ENCODE measurements around the gene PSMB11.

The PSMB11 gene

DNA sequence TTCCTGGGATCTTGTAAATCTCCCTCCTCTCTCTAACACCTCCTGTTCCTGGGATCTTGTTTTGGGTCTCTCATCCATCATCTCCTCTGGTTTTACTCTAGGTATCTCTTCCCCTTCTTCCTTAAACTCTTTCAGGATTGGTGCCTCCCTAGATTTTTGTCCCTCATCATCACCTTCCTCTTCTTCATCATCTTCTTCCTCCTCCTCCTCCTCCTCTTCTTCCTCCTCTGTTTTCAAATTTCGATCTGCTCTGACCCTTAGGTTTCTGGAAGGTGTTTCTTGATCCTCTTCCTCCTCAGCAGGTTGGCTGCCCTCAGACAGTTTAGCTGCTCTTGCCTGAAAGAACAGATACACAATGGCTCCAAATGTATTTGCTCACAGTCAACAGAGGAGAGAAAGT is 38.5 kb downstream of the PSMB11 start:
- TF ChIP-seq, protein P1, sequence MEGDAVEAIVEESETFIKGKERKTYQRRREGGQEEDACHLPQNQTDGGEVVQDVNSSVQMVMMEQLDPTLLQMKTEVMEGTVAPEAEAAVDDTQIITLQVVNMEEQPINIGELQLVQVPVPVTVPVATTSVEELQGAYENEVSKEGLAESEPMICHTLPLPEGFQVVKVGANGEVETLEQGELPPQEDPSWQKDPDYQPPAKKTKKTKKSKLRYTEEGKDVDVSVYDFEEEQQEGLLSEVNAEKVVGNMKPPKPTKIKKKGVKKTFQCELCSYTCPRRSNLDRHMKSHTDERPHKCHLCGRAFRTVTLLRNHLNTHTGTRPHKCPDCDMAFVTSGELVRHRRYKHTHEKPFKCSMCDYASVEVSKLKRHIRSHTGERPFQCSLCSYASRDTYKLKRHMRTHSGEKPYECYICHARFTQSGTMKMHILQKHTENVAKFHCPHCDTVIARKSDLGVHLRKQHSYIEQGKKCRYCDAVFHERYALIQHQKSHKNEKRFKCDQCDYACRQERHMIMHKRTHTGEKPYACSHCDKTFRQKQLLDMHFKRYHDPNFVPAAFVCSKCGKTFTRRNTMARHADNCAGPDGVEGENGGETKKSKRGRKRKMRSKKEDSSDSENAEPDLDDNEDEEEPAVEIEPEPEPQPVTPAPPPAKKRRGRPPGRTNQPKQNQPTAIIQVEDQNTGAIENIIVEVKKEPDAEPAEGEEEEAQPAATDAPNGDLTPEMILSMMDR (IDR thresholded peaks at IDR 0.05; ENCODE audit: low read depth, low read length): no peak
- no peak for DNase-seq (ENCODE audit: extremely low read depth, low read depth)

DNA sequence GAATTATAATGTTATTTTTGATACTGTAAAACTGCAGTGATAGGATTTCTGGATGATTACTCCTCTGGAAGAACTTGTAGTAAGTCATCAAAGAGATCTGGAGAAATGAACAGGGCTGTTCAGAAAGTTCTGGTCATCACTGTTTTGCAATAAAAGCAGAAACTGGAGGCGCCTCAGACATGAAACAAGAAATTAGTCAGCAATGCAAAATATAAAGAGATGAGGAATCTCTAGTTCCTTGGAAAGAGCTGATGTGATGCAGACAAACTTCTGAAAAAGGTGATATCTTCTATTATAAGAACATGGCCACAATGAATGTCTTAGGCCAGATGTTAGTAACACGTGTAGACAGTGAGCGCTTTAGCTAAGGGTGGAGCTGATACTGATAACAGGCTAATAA is 43.4 kb downstream of the PSMB11 start:
- TF ChIP-seq, protein P1 (IDR thresholded peaks at IDR 0.05; ENCODE audit: low read depth, low read length): no peak
- no peak for DNase-seq (ENCODE audit: extremely low read depth, low read depth)

DNA sequence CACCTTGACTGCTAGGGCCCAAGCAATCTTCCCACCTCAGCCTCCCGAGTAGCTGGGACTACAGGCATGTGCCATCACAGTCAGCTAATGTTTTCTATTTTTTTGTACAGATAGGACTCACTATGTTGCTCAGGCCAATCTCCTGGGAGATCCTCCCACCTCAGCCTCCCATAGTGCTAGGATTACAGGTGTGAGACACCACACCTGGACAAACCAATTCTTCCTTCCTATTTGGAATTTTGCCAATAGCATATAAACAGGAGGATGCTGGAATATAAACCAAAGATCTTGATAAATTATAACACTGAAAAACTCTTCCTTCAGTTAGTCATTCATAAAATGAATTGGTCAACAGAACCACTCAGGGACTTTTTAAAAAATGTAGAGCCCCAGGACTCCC is 44.6 kb downstream of the PSMB11 start:
- DNase-seq (ENCODE audit: extremely low read depth, low read depth): no peak
- TF ChIP-seq, protein P1 (IDR thresholded peaks at IDR 0.05; ENCODE audit: low read depth, low read length): no peak

DNA sequence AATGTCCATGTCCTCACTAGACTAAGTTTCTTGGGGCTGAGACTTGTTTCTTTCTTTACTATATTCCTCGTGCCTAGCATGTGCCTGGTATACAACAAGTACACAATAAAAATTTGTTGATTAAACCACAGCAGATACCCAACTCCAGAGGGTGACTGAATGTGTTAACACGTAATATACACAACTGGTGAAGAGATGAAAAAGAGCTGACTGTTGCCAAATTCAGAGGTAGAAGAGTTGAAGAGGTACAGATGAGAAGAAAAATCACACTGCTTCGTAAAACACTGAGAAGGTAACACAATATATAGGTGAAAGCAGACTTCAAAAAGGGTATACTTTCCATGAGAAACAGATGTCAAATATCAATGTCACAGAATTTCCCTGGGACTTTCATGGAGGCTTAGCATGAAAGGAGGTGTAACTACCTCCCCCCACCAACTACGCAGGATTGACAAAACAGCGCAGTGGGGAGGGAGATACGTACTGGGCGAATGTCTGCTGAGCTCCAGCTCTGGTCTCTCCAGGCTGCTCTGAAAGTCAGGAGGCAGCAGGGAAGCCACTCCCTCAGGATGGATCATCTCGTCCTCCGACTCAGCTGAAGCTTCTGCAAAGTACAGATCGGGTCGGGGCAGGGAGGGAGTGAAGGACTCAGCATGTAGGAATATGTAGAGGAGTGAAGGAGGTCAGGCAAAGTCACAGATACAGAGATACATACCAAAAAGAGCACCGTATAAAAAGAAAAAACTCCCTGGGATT is 47.7 kb downstream of the PSMB11 start:
- DNase-seq (ENCODE audit: extremely low read depth, low read depth): no peak
- TF ChIP-seq, protein P1 (IDR thresholded peaks at IDR 0.05; ENCODE audit: low read depth, low read length): no peak

DNA sequence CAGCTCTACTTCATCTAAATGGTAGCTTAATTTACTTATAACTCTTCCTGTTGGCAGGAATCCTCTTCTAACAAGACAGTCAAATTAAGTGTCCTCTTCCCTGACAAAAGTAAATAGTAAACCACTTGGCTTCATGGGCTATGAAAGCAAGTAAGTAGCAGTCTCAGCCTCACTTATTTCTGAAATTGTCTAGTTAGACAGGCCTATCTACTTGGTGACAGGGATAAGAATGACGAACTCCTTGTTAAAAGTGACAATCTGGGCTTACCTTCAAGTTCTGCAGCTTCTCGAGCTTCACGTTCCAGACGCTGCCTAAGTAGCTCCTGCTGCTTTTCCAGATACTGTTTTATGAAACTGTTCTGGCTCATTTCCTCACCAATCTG is 48.2 kb downstream of the PSMB11 start:
- TF ChIP-seq, protein P1 (IDR thresholded peaks at IDR 0.05; ENCODE audit: low read depth, low read length): no peak
- DNase-seq (ENCODE audit: extremely low read depth, low read depth): no peak

DNA sequence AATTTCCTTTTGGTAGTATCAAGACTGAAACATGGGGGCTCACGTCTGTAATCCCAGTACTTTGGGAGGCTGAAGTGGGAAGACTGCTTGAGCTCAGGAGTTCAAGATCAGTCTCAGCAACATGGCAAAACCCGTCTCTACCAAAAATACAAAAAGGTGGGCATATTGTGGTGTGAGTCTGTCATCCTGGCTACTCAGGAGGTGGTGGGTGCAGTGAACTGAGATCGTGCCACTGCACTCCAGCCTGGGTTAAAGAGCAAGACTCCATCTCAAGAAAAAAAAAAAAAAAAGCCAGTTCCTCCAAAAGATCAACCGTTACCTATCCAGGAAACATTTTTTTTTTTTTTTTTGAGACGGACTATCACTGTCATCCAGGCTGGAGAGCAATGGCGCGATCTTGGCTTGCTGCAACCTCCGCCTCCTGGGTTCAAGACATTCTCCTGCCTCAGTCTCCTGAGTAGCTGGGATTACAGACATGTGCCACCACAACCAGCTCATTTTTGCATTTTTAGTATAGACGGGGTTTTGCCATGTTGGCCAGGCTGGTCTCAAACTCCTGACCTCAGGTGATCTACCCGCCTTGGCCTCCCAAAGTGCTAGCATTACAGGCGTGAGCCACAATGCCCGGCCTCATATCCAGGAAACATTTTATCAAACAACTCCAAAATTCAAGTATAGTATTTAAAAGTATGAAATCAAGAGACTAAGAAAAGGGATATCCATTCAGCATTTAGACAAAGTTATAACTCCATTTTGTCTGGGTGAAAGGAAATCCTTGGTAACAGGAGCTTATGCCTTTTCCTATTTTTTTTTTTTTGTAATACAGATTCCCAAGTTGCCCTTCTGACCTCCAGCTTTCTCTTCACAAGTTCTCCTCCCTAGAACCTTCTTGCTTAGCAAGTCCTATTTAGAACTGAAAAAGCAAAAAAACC is 49.5 kb downstream of the PSMB11 start:
- DNase-seq (ENCODE audit: extremely low read depth, low read depth): no peak
- TF ChIP-seq, protein P1 (IDR thresholded peaks at IDR 0.05; ENCODE audit: low read depth, low read length): no peak

DNA sequence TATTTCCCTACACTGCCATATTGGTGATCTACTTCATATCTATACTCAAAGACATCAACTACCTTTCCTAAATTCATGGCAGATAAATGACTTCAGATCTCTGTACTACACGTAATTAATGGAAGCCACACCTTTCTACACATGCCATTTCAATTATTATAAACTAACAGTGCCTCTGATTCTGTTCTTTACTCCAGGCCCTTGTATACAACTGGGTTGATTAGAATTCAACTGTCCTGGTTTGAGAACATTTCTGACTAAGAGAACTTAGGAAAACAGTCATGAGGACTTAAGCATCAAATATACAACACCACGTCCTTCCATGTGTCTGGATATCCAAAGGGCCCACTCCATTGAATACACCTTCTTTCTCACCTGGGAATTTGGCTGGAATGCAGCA is 51.1 kb downstream of the PSMB11 start:
- TF ChIP-seq, protein P1 (IDR thresholded peaks at IDR 0.05; ENCODE audit: low read depth, low read length): no peak

More for the DNA sequence above, 51.1 kb downstream of the PSMB11 start:
- no peak for DNase-seq (ENCODE audit: extremely low read depth, low read depth)
